ENCODE measurements around the gene TMEM239. TPM values are rescaled to one million over a fixed set of nuclear protein-coding genes. Genes with fewer than 3 reads are reported as not detected.
"Not testable (repeated sequence)": the region's sequence is repeated elsewhere in the genome, so short reads cannot be mapped to it uniquely, and the experiment has no call there.

TMEM239 gene
- total RNA-seq, 1 donor from 2014 or later = not detected

DNA sequence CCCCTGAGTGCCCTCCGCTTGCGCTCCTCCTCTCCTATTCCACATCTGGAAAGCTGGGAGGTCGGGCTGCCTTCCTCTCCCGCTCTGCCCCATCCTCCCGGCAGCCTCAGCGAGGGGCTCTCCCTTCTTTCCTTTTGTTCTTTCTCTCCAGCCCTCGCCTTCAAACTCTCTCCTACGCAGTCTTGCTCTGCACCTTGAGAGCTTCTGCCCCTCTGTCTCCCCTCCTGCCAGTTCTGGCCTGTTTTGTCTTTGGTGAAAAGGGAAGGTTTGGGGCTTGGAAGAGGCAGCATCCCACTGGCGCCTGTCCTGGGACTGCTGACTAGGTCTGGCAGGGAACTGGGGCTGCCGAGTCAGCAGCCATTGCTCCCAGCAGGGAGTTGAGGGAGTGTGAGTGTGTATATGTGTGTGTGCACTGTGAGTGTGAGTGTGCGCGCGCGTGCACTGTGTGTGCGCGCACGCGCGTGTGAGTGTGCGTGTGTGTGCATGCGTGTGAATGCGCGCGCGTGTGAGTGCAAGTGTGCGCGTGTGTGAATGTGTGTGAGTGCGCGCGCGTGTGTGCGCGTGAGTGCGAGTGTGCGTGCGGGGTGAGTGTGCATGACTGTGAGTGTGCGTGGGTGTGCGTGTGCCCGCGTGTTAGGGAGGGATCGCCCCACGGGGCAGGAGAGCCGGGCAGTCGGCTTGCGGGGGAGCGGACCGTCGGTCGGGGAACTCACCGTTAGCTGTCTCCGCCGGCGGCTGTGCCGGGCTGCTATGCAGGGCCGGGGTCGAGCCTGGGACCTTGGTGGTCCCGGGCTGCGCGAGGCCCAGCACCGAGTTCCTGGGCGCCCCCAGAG lies 16.3 kb upstream of the TMEM239 start:
- intact Hi-C loops (cut with micrococcal nuclease) = no loop called here

DNA sequence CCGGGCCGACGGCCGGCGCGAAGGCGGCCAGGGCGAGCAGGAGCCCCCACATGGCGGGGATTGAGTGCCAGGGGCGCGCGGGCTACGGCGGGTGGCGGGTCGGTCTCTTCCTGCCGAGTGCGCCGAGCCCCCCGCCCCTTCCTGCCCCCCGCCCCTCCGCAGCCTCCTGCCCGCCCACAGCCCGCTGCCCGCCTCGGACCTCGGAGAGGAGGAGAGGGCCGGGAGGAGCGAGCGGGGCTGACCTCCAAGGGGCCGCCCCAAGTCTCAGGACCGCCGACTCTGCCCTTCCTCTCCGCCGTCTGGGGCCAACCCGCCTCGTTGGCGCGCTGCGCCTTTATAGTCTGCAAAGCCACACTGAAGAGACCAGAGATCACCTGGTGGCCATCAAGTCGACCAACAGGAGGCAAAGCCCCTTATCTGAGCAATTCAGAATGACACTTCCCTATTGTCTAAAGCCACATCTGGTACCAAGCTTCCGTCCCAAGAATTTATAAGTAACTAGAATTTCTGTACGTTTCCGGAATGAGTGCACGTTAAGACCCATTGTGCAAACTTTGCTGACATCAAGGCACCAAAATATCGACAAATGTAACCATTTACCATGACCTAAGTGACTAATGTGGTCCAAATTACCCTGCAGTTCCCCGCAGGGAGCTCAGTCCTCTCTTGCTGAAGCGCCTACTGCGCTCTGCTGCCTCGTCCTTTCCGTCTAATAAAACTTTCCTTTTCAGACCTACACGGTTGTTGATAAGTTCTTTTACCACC lies 15.5 kb upstream of the TMEM239 start, which contains the start of gene CPXM1:
CPXM1 (minus strand) TSS at position 107 of the 765 bp plus-strand sequence; CDS start at position 52, 55 bp downstream.
- intact Hi-C loops (cut with micrococcal nuclease) = no loop called here

DNA sequence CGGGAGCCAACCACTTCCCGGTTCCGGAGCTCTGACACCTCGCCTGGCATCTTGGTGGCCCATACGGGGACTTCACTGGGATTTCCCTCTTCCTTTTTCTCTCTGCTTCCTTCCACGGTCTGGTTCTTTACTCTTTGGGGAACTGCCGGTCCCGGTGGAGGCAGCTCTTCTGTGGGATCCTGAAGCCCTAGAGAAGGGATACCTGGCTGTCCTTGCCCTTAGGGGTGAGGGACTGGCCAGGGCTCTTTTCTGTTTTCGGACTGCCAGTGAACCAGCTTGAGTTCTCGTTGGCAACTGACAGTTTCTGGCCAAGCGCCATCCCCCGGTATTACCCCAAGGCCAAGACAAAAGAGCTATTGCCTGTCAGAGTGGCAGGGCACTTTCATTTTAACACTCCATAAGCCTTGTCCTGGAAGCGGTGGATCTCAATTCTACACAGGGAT lies 14.9 kb upstream of the TMEM239 start:
- intact Hi-C loops (cut with micrococcal nuclease) = no loop called here

DNA sequence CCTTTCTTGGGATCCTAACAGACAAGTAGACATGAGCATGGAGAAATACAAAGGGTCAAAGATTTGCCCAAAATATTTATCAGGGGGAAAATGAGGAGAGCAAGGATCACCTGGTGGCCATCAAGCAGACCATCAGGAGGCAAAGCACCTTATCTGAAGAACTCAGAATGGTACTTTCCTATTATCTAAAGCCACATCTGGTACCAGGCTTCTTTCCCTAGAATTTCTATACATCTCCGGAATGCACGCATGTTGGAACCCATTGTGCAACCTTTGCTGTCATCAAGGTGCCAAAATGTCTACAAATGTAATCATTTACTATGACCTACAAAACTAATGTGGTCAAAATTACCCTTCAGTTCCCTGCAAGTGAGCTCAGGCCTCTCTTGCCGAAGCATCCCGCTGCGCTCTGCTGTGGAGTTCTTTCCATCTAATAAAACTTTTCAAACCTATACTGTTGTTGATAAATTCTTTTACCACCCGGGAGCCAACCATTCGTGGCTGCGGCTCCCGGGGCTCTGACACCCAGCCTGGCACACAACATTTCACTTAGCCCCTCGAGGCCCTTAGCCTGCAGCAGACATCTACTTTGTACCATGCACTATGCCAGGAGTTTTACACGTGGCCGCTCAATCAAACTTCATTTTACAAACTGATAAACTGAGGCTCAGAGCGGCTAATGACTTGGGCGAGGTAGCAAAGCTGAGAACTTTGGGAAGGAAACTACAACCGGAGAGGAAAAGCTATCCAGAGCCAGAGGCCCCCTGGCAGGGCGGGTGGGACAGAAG lies 11.9 kb upstream of the TMEM239 start:
- intact Hi-C loops (cut with micrococcal nuclease) = no loop called here

DNA sequence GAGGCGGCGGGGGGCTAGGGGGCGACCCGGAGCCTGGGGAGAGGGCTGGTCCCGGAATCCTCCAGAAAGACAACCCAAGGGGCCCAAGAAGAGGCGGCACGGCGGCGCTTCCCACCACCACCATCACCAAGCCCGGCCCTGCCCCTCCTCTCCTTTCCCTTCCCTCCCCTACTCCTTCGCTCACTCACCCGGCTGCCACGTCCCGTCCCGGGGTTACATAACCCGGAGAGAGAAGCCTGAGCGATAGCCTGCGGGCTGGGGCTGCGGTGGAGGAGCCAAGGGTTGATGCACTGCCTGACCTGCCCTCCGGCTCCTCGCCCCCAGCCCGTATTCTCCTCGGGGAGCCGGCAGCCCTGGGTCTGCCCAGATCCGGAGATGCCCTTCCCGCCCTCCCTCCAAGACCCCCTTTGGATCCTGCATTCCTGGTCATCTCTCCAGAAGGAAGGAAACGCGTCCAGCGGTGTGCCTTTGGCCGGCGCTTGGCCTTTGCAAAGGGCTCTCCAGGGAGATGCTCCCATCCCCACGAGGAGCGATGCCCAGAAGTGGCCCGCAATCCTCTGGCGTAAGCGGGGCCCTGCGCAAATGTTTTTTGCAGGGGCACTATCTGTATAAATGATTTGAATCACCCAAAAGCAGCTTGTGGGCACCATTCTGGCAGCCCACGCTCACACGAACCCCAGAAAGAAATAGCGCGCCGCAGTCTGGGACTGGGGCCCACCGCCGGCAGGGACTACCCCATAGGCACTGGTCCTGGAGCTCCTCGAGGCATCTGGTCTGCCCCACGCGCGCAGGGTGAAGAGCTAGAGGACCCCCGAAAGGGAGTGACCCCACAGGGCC lies 11.1 kb upstream of the TMEM239 start:
- intact Hi-C loops (cut with micrococcal nuclease) = no loop called here

DNA sequence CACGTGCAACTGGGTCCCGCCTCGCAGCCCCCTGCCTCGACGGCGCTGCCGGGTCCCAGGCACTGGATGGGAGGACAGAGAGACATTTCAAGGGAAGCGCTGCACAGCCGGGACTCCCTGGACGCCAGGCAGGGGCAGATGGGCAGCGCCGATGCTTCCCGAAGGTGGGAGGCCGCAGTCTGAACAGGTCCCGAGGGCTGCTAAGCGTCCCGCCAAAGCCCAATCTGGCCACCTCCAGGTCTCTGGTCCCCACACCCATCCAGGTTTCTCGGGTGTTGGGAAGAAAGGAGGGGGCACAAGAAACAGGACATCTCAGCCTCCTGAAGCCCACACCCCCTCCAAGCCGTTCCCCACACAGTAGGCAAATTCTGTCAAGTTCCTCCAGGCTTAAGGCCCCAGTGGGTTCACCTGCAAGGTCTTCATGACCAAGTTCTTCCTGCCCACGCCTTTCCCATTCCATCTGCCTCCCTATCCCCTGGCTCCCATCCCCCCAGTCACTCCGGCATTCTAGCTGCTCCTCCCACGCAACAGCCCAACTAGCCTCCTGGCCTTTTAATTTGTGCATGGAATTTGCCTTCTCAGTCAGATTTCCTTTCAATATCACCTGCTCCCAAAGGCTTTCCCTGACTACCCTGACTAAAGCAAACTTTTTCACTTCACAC lies 10.3 kb upstream of the TMEM239 start:
- intact Hi-C loops (cut with micrococcal nuclease) = no loop called here

DNA sequence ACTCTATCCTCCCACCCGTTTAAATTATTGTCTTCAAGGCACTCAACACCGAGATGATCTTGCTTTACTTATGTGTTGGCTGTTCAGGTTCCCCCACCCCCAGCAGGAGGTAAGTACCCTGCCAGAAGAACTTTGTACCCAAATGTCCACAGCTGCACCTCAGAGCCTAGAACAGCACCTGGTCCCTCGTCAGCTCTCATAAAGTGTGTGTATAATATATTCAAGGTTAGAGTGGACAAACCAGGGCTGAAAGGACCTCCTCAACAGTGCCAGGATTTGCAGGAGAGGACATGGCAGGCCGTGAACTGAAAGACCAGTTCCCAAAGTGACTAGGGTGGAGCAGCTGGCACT lies 9.8 kb upstream of the TMEM239 start:
- intact Hi-C loops (cut with micrococcal nuclease) = no loop called here

DNA sequence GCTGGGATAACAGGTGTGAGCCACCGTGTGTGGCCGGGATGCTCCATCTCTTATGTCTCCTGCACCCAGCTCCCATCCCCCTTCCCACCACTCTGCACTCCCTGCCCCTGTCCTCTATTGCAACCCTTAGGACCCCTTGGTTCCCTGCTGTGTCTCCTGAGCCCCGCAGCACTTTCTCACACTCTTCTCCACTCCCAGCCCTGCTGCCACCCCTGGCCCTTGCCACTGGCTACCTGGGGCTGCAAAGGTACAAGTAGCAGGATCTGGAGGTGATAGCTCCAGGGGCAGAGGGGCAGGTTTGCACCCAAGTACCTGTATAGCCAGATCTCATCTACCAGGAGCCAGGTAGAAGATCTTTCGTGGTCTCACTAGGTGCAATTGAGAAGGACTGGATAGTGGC lies 9.1 kb upstream of the TMEM239 start:
- intact Hi-C loops (cut with micrococcal nuclease) = no loop called here

DNA sequence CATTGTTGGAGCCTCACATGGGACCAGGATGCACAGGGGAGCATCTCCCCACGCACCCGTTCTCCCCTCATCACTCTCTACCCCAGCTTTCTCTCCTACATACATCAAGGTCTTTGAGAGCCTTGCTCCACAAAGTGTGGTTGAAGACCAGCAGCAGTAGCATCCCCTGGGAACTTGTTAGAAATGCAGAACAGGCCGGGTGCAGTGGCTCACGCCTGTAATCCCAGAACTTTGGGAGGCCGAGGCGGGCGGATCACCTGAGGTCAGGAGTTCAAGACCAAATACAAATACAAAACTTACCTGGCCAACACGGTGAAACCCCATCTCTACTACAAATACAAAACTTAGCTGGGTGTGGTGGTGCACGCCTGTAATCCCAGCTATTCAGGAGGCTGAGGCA lies 8.2 kb upstream of the TMEM239 start:
- intact Hi-C loops (cut with micrococcal nuclease) = not testable (repeated sequence)

DNA sequence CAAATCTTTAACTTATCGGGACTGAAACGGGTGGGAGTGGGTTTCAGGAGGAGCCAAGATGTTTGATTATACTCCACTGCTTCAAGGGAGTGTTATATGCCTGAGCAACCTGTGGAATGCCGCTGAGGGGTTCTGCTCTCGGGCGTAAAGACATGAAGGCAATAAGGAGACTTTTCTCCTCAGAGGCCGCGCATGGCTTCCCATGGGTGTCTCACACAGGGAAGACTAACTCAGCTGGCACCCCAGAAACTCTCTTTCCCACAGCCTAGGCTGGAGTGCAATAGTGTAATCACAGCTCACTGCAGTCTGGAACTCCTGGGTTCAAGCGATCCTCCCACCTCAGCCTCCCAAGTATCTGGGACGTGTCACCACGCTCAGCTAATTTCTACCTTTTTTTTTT lies 6.5 kb upstream of the TMEM239 start:
- intact Hi-C loops (cut with micrococcal nuclease) = no loop called here

DNA sequence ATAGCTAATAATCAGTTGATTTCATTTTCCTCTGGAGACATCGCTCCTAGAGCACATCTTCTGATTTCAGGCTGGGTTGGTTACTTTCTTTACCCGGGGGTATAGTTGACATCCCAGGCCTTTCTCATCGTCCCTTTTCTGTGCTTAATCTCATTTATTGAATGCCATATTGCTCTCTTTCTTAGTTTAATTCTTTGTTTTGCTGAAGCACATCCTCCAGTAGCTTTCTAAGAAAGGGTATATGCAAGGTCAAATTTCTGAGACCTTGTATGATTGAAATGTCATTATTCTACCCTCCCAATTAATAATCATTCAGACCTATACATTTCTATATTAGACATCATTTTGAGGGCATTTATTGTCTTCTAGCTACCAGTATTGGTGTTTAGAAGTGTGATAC lies 4.0 kb upstream of the TMEM239 start:
- intact Hi-C loops (cut with micrococcal nuclease) = no loop called here

DNA sequence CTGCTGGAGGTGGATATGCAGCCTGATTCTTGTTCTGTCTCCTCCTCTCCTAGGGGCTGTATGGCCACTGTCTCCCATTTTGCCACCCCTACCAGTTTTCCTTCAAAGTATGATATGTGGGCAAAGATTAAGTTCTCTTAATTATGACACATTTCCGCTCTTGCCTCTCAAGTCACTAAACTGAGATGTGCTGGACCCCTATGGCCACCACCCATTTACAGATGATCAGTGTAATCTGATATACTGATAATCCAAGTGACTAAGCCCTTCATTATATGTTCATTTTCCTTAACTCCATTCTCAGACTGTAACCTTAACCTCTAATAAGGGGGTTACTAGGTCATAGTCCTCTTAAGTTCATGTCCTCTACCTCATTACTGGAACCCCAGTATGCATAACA lies 2.1 kb upstream of the TMEM239 start:
- intact Hi-C loops (cut with micrococcal nuclease) = no loop called here

DNA sequence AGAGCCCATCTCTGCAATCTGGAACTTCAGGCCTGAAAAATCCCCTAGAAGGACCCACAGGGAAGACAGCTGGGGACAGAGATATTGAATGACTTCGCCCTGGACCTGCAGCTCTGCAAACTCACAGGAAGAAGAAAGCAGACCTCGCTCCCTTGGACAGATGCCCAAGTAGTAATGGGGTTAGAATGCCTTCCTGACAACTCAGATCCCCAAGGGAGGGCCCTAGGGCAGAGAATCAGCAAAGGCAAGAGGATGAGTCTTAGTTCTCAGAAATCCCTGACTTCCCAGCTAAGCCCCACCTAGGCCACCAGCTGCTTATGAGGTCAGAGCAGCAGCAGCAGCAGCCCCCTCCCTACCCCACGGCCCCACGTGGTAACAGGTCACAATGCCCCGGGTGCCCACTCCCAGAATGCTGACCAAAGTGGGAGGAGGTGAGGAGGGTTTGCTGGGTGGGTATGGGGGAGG lies 1.5 kb upstream of the TMEM239 start, which contains the start of gene C20orf141:
C20orf141 (plus strand) TSS at position 401 of the 465 bp plus-strand sequence. CDS start 198 bp downstream, outside the sequence.
- intact Hi-C loops (cut with micrococcal nuclease) = no loop called here

DNA sequence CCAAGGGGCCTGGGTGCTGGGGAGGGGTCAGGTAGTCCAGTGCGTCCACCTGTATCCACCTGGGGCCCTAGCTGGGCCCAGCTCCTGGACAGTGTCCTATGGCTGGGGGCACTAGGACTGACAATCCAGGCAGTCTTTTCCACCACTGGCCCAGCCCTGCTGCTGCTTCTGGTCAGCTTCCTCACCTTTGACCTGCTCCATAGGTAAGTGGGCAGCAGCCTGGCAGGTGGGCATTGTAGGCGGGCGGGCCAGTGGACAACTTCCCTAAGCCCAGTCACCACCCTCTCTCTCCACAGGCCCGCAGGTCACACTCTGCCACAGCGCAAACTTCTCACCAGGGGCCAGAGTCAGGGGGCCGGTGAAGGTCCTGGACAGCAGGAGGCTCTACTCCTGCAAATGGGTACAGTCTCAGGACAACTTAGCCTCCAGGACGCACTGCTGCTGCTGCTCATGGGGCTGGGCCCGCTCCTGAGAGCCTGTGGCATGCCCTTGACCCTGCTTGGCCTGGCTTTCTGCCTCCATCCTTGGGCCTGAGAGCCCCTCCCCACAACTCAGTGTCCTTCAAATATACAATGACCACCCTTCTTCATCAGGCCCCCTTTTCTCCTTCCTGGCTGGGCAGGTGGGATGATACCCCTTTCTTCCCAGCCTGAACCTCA lies 793 bp upstream of the TMEM239 start:
- intact Hi-C loops (cut with micrococcal nuclease) = no loop called here

DNA sequence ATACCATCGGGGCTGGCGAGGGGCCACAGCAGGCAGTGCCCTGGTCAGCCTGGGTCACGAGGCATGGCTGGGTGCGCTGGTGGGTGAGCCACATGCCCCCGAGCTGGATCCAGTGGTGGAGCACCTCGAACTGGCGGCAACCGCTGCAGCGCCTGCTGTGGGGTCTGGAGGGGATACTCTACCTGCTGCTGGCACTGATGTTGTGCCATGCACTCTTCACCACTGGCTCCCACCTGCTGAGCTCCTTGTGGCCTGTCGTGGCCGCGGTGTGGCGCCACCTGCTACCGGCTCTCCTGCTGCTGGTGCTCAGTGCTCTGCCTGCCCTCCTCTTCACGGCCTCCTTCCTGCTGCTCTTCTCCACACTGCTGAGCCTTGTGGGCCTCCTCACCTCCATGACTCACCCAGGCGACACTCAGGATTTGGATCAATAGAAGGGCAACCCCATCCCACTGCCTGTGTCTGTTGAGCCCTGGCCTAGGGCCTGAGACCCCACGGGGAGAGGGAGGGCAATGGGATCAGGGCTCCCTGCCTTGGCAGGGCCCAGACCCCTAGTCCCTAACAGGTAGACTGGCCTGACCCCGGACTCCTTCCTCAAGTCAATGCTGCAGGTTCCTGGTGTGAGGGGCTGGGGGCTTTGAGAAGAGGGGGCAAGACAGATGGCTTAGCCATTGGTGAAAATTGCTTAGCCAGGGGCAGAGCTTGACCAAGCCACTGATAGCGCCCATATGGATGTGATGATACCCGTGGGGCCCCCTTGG lies 598 bp downstream of the TMEM239 start:
- intact Hi-C loops (cut with micrococcal nuclease) = no loop called here

DNA sequence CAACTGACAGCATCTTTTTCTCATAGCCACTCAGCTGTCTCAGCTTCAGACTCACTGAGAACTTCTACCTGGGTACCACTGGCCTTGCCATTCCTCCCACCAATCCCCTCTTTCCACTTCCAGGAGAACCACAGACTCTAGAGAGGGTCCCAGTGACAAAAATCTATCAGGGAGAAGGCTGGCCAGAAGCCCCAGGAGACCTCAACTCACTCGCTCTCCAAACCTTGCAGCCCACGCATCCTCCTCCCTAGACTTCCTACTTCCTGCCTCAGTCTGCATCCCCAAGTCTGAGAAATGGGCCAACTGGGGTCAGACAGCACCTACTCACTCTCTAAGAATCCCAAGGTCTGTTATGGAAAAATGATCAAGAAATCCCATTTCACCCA lies 1.2 kb downstream of the TMEM239 start:
- intact Hi-C loops (cut with micrococcal nuclease) = no loop called here

DNA sequence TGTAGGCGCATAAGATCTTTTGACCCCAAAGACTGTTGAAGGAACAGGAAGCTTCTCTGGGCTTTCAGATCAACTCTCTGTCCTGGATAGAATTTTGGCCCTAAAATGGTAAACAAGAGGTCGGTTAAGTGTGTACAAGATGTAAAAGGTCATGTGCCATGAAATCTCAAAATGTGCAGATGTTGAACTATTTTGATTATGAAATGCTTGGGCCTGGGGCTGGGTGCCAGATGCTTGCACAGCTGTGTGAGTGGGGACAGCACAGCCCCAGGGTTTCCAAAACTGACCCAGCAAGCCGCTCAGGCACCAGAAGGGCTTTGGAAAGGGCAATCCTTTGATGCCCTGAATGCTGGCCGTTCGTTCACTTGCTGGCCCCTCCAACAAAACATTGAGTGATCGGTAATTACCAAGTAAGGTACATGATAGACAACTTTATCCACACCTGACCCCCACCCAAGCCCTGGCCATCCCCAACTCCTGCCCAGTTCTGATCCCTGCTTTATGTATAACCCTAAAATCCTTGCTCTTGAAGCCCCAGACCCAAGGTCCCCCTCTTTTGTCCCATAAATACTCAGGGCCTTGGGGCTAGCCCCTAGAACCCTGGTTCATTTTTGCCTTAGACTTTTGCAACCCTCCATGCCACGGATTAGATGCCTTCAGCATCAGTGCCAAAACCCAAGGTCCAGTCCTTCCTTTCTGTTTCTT lies 1.9 kb downstream of the TMEM239 start:
- intact Hi-C loops (cut with micrococcal nuclease) = no loop called here
